HG02943 (cell line): ENCODE results near the gene OAS1.
A peak's percentile ranks its signal among the peaks of the same experiment; 100 is the strongest.
"Not testable (repeated sequence)": the region's sequence is repeated elsewhere in the genome, so short reads cannot be mapped to it uniquely, and the experiment has no call there.

ENCODE experiments used
- ATAC-seq: cut with Tn5 transposase; IDR thresholded peaks from one replicate; pipeline ENCODE4 v1.9.1; 2021; ENCODE audit warnings: mild to moderate bottlenecking, low read depth, moderate library complexity; ENCODE audit not compliant: unreplicated experiment

Gene OAS1

DNA sequence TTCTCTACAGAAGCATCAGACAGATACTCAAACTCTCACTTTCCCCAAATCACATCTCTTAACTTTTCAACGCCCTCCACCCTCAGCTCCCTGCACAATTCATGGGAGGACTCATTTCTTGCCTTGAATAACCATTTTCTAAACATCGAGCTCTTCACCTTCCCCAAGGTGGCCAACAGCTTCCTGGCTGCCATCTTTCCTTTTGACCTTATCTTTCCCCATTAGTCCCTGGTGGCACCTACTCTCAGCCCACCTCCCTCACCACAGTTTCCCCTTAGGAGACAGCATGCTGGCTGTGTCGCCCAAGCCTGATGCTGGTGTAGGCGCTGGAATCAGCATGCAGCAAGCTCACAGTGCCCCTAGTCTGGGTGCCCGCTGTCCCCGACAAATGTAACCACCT is 8.4 kb upstream of the OAS1 start:
- ATAC-seq, result no peak

DNA sequence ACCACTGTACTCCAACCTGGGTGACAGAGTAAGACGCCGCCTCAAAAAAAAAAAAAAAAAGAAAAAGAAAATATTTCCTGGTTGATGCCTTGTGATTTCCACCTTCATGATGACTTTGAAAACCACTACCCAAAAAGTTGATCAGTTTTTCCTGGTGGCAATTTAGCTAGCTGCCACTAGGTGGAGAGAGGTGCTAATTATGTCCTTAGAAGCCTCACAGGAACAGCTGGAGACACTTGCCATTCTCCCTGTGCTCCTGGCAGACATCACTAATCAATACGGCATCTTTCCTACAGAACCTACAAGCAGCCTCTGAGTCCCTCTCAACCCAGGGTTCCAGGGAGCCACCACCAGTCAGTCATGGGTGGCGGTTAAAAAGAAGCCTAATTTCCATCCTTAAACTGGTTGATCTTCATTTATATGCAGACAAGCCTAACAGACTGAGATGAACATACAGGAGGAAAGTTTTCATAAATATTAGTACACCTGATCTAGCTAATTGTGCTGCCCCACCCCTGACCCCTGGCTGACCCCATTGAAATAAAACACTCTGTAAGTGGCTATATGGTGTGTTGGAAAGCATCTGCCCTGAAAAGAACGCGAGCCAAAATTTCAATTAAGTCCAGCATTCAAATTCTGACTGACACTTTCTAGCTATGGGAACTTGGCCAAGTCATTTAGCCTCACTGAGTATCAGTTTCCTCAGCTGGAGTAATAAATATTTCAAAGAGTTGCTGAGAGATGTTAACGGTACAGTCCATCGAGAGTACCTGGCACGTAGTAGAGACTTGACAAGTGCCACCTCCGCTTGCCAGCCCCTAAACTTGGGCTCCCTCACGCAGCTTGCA is 6.2 kb upstream of the OAS1 start:
- ATAC-seq, result no peak

DNA sequence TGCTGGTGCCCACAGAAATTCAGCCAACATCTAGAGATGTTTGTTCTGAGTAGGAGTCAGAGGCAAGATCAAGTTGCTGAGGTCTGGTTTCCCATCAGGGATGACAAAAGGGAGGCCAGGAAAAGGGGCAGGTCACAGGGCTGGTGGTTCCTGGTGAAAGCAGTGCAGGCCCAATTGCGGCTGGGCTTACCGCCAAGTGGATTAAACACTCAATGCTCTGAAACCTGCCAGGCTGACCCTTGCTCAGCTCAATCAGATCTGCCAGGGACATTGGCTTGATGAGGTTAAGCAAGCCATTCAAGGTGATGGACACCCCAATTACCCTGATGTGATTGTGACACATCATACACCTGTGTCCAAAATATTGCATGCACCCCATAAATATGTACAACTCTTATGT is 5.5 kb upstream of the OAS1 start:
- no peak for ATAC-seq

DNA sequence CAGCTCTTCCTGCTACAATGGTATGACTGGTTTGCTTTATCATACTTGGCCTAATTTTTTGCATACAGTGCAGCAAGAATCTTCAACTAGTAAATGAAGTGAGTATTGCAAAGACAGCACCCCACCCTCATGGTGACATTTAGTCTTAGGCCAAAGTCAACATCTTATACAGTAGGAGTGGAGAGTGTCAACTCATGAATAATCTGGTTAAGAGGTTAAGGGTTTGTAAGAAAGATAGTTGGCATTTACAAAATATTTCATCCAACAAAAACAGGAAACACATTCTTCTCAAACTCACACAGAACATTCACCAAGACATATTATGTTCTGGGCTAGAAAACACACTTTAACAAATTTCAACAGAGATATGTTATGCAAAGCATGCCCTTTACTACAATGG is 2.2 kb upstream of the OAS1 start:
- no peak for ATAC-seq

DNA sequence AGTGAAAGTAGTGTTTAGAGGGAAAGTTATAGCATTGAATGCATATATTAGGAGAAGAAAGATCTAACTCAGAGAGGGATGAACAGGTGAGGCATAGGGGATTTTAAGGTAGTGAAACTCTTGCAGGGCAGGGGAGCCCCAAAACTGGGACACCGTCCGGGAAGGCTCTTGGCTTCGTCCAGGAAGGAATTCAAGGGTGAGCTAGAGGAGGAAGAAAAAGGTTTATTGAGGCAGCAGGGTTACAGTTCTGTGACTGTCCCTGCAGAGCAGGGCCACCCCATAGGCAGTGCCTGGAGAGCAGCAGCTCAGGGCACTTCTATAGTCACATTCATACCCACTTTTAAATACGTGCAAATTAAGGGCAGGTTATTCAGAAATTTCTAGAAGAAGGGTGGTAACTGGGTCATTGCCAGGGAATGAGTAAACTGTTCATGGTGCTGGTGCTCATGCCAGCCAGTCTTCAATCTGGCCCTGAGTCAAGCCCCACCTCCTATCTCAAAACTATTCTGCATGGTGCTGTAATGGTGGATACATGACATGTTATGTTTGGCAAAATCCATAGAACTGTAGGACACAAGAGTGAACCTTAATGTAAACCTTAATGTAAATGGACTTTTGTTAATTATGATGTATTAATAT is 1.2 kb upstream of the OAS1 start:
- ATAC-seq, result no peak

DNA sequence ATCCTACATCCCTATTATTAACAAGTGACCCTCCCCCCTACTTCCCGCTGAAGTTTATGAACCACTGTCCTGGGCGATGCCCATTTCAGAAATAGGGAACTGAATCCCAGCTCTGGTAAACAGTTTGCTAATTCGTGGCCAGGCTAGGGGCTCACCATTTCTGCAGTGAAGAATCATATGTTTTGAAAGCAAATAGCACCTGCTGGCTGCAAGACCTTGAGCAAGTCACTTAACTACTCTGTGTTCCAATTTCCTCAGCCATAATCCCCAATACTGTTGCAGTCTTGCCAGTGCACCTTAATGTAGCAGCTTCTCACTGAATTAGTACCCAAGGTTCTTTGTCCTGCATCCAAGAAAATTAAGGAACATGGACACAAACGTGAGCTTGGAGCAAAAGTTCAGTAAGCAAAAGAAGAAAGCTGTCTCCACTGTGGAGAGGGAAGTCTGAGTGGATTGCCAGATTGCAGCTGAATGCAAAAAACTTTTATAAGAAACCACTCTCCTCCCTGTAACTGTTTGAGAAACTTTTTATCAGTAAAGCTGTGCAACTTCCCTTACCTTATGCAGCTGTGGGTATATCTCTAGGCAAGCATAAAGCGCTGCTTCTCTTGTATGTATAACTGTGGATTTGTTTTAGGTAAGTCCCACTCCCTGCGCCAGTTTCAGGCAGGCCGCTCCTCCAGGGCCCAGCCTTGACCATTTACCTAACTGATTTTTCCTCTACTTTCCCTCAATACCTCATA is 824 bp downstream of the OAS1 start:
- peak; percentile 51 for ATAC-seq

DNA sequence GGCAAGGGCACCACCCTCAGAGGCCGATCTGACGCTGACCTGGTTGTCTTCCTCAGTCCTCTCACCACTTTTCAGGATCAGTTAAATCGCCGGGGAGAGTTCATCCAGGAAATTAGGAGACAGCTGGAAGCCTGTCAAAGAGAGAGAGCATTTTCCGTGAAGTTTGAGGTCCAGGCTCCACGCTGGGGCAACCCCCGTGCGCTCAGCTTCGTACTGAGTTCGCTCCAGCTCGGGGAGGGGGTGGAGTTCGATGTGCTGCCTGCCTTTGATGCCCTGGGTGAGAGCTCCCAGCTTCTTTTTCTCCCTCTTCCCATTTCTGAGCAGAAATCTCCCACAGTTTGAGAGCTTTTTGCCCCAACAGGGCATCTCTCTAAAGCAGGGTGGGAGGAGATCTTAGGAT is 1.8 kb downstream of the OAS1 start:
- ATAC-seq, result no peak

DNA sequence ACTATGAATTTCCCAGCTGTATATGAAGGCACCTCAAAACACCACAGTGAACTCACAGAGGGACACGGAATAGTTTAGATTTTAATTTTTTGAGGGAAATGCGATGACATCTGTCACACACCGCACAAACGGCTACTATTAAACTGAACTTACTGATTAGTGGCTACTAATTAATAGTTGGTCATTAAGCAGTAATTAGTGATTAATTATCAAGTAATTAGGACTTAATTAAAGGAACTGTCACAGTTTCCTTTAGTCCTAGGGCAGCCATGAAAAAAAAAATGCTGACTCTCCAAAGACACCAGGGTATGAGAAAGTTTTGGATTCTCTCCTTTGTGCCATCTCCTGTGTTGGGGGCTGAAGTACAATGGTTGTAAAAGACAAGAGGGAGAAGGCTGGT is 2.9 kb downstream of the OAS1 start:
- ATAC-seq, result no peak

DNA sequence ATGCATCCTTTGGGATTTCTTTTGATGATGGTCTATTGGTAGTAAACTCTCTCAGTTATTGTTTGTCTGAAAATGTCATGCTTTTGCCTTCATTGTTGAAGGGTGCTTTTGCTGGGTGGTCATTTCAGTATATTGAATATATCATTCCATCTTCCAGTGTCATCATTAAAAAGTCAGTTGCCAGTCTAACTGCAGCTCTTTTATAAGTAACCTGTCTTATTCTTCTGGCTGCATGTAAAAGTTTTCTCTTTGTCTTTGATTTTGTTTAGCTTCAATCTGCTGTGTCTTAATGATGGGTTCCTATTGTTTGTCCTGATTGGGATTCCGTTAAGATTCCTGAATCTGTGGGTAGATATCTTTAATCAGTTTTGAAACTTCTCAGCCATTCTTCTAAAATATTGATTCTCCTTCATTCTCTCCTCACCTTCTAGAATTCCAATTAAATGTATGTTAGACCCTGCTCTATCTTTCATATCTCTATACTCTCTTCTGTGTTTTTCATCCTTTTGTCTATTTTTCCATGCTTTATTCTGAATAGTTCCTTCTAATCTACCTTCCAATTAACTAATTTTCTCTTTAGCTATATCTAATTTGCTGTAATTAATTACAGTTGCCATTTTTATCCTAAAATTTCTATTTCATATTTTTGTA is 6.4 kb downstream of the OAS1 start:
- ATAC-seq, result no peak

DNA sequence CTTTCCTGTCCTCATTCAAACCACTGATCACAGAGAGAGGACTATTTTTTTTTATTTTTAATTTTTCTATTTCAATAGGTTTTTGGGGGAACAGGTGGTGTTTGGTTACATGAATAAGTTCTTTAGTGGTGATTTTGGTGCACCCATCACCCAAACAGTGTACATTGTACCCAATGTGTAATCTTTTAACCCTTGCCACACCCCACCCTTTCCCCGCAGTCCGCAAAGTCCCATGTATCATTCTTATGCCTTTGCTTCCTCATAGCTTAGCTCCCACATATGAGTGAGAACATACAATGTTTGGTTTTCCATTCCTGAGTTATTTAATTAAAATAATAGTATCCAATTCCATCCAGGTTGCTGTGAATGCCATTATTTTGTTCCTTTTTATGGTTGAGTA is 7.1 kb downstream of the OAS1 start:
- not testable (repeated sequence) for ATAC-seq

DNA sequence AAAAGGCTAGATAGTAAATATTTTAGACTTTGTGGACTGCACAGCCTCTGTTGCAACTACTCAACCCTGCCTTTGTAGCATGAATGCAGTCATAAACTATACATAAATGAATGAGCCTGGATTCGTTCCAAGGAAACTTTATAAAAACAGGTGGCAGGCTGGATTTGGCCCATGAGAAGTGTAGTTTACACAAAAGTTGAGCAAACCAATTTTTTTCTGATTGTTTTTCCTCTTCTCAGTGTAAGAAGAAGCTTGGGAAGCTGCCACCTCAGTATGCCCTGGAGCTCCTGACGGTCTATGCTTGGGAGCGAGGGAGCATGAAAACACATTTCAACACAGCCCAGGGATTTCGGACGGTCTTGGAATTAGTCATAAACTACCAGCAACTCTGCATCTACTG is 9.5 kb downstream of the OAS1 start:
- no peak for ATAC-seq

DNA sequence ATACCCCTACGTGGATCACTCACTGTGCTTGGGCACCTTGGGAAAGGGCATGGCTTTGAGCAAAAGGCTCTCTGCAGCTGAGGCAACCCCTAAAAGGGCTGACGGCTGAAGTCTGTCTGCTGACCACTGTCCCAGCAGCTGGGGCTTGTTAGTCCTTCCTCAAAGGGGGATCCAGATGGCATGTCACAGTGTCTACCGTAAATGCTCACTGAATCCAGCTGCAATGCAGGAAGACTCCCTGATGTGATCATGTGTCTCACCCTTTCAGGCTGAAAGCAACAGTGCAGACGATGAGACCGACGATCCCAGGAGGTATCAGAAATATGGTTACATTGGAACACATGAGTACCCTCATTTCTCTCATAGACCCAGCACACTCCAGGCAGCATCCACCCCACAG is 12.4 kb downstream of the OAS1 start:
- ATAC-seq, result no peak

DNA sequence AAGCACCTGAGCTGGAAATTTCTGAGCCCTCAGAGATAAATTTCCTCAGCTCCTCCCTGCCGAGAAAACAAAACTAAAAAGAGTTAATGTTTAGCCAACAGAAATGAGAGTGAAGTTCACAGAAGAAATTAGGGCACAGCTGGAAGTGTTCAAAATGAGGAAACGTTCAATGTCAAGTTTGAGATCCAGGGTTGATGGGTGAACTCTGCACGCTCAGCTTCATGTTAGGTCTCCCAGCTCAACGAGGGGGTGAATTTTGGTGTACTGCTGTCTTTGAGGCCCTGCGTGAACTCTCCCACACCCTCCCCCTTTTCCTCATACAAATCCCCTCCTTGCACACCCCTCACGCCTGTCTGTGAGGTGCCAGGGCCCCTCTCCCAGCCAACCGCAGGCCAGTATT is 18.2 kb downstream of the OAS1 start:
- ATAC-seq, result peak; percentile 77

DNA sequence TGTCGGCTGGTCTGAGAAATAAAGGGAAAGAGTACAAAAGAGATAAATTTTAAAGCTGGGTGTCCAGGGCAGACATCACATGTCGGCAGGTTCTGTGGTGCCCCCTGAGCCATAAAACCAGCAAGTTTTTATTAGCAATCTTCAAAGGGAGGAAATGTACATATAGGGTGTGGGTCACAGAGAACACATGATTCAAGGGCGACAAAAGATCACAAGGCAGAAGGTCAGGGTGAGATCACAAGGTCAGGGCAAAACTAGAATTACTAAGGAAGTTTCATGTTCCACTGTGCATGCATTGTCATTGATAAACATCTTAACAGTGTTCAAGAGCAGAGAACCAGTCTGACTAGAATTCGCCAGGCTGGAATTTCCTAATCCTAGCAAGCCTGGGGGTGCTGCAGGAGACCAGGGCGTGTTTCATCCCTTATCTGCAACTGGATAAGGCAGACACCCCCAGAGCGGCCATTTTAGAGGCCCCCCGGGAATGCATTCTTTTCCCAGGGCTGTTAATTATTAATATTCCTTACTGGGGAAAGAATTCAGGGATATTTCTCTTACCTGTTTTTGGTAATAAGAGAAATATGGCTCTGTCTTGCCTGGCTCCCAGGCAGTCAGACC is 19.8 kb downstream of the OAS1 start:
- not testable (repeated sequence) for ATAC-seq

DNA sequence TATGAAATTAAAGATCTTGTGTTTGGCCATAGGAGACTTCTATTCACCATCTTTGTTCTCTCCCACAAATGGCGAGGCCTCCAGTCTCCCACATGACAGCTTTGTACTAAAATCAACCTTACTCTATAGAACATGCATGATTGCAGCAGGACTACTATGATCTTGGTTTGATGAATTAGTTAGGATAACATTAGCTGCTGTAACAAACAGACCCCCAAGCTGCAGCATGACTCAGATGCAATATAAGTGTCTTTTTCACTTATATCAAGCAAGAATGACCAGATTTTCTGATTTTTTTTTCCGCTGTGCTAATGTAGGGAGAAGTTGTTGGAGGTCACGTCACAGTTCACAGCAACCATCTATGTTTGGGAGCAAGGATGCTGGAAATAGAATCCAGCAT is 20.7 kb downstream of the OAS1 start:
- ATAC-seq, result no peak

DNA sequence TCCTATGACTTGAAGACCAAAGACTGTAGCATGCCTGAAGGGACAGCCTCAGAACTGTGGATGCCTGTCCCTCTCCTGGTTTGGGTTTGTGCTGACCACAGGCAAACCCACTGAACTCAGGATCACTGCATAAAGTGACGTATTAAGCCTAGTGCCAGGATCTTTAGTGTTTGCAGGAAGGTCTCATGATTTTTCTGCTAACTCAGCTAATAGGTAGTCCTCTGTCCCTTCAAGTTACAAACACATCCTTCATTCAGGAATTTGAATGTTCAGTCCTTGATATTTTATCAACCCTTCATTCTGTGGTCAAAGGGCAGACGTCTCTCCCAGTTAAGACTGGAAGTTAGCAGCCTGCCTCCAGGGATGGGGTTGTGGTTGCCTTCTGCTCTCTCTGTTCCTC is 21.2 kb downstream of the OAS1 start:
- ATAC-seq, result no peak

DNA sequence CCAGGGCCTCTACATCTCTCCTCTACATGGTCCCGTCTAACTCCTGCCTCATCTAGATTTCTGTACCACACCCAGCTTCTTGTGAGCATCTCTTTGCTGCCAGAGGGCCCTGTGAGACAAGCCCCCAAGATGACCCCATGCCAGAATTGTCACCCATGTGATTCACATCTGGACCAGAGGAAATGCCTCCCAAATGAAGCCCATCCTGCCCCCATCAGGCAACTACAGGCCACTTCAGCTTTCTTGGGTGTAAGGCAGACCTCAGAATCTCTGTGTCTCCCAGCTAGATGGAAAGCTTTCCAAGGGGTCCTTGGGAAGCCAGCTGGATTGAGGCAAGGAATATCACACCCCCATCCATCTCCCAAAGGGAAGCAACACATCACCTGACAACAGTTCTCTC is 22.2 kb downstream of the OAS1 start:
- ATAC-seq, result no peak

DNA sequence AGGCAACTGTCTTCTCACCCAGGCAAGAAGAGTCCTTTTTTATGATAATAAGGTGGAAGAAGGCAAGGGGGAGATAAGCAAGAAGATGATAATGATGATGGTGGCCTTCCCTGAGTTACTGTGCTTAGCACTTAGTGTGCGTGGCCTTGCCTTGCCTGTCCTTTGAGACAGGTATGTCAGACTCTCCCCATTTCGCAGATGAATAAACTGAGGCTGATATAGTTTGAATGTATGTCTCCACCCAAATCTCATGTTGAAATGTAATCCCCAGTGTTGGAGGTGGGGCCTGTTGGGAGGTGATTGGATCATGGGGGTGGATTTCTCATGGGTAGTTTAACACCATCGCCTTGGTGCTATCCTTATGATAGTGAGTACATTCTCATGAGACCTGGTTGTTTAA is 23.0 kb downstream of the OAS1 start:
- no peak for ATAC-seq

DNA sequence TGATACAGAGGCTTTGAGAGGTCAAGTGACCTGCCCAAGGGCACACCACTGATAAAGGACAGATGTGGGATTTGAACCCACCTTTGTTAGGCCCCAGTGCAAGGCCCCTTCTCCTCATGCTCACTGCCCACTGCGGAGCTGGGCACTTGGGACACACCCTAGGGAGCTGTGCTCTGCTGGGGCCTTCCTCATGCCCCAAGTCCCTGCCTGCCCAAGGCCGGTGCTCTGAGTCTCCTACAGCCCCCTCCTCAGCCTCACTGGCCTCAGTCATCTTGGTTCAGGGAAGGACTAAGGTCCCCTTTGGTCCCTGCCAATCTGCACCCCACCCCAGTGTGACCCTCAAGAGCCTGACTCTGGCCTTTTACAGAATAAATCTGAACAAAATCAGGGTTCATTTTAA is 23.6 kb downstream of the OAS1 start:
- no peak for ATAC-seq

DNA sequence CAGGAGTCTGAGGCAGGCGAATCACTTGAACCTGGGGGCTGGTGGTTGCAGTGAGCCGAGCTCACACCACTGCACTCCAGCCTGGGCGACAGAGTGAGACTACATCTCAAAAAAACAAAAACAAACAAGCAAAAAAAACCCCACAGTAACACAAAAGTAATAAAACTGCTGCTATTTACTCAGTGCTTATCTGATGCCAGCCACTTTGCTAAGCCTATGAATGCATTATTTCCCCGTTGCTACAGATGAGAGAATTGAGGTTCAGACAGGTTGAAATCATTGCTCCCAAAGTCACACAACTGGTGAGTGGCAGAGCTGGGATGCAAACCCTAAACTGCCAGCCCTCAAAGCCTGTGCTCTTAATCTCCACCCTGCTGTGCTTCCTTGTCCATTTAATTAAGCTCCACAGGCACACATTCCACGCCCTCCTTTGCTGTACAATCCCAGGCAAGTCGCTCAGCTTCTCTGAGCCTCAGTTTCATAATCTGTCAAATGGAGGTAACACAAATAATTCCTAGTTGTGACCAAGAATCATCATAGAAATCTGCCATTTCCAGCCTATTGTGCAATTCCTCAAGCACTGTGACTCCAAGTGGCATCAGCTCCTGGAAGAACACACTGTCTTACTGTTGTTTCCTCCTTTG is 25.8 kb downstream of the OAS1 start:
- no peak for ATAC-seq
